ENCODE data around the gene SLC5A7.

DNA sequence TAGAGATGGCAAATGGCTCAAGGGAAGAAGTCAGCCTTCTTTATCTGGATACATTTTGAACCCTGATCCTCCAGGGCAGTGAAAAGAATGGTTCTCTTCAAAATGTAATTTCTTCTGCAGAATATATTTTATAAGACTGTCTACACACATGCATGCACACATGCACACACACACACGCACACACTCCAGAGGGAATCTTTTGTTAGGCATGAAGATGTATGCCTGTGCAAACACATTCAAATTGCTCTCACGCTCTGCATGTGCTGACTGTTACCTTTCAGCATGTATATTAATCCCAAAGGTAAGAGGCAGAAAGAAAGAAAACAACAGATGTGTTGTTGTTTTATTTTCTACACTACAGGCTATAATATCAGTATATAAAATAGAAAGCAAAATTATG lies 43.2 kb downstream of the SLC5A7 start:
- TF ChIP-seq, protein P1, sequence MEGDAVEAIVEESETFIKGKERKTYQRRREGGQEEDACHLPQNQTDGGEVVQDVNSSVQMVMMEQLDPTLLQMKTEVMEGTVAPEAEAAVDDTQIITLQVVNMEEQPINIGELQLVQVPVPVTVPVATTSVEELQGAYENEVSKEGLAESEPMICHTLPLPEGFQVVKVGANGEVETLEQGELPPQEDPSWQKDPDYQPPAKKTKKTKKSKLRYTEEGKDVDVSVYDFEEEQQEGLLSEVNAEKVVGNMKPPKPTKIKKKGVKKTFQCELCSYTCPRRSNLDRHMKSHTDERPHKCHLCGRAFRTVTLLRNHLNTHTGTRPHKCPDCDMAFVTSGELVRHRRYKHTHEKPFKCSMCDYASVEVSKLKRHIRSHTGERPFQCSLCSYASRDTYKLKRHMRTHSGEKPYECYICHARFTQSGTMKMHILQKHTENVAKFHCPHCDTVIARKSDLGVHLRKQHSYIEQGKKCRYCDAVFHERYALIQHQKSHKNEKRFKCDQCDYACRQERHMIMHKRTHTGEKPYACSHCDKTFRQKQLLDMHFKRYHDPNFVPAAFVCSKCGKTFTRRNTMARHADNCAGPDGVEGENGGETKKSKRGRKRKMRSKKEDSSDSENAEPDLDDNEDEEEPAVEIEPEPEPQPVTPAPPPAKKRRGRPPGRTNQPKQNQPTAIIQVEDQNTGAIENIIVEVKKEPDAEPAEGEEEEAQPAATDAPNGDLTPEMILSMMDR (conservative IDR thresholded peaks at IDR 0.05; ENCODE audit: low read length), result no peak
- TF ChIP-seq EZH2phosphoT487 (IDR thresholded peaks at IDR 0.05; ENCODE audit: borderline replicate concordance, low read depth, low read length), result no peak

Measured in OCI-LY7 (cell line).